WTC11 (cell line): ENCODE data around the gene MRPS18B. TPM values are rescaled to one million over a fixed set of nuclear protein-coding genes. Genes with fewer than 3 reads are reported as not detected.

Source experiments
- ATAC-seq: fragments of 200-7000 bp; cut with Tn5 transposase; 2 replicates; pipeline ENCODE4 v1.10.0; 2021; ENCODE audit warnings: mild to moderate bottlenecking, moderate library complexity
- CTCF ChIA-PET: fragments of 300-600 bp; sonication (Branson Sonifier 250); formaldehyde crosslinking; loops from one replicate; lab custom pipeline; 2021; ENCODE audit warnings: antibody characterized with exemption; lab: Charles Lee
- POLR2A ChIA-PET: fragments of 350-600 bp; sonication (Branson Sonifier 250); formaldehyde crosslinking; loops from one replicate; lab custom pipeline; 2021; ENCODE audit warnings: antibody characterized with exemption; lab: Charles Lee
- DNase-seq: peaks from one replicate; pipeline ENCODE4 v3.0.0; 2021; ENCODE audit warnings: low spot score
- H3K27ac Mint-ChIP-seq: 2 replicates; pipeline ENCODE4 v1.8.0; 2021; ENCODE audit warnings: mixed read lengths
- H3K27me3 Mint-ChIP-seq: 2 replicates; pipeline ENCODE4 v1.8.0; 2021; ENCODE audit warnings: low read depth, mild to moderate bottlenecking, moderate library complexity, mixed read lengths
- H3K36me3 Mint-ChIP-seq: 2 replicates; pipeline ENCODE4 v1.8.0; 2021; ENCODE audit warnings: mixed read lengths
- H3K4me1 Mint-ChIP-seq: 2 replicates; pipeline ENCODE4 v1.8.0; 2022; ENCODE audit warnings: mixed read lengths
- H3K4me3 Mint-ChIP-seq: 2 replicates; pipeline ENCODE4 v1.8.0; 2021; ENCODE audit warnings: mild to moderate bottlenecking, moderate library complexity, mixed read lengths
- H3K9me3 Mint-ChIP-seq: 2 replicates; pipeline ENCODE4 v1.8.0; 2021; ENCODE audit warnings: mixed read lengths
- CREM ChIP-seq: sonication (generic); formaldehyde crosslinking; IDR thresholded peaks from 2 replicates; pipeline ENCODE4 v1.8.1; 2022; ENCODE audit warnings: mild to moderate bottlenecking, missing genetic modification reagents, moderate library complexity
- ESRRA ChIP-seq: sonication (generic); formaldehyde crosslinking; IDR thresholded peaks from 2 replicates; pipeline ENCODE4 v1.8.1; 2022; ENCODE audit warnings: mild to moderate bottlenecking, missing genetic modification reagents, borderline replicate concordance
- FOXK1 ChIP-seq: sonication (generic); formaldehyde crosslinking; IDR thresholded peaks from 2 replicates; pipeline ENCODE4 v1.8.0; 2022; ENCODE audit warnings: mild to moderate bottlenecking, moderate library complexity, missing genetic modification reagents
- IRF2 ChIP-seq: sonication (generic); formaldehyde crosslinking; IDR thresholded peaks from 2 replicates; pipeline ENCODE4 v1.8.0; 2022; ENCODE audit warnings: low read depth, missing genetic modification reagents, borderline replicate concordance
- JUN ChIP-seq: sonication (generic); formaldehyde crosslinking; IDR thresholded peaks from 2 replicates; pipeline ENCODE4 v1.8.0; 2023; ENCODE audit warnings: mild to moderate bottlenecking, missing genetic modification reagents
- PRRX2 ChIP-seq: fragments of 250-450 bp; sonication (Bioruptor Pico); IDR thresholded peaks from 2 replicates; pipeline ENCODE4 v1.8.0; 2021; ENCODE audit warnings: mild to moderate bottlenecking
- RORB ChIP-seq: fragments of 250-450 bp; sonication (Bioruptor Pico); IDR thresholded peaks from 2 replicates; pipeline ENCODE4 v1.9.0; 2021; ENCODE audit warnings: mild to moderate bottlenecking
- SMAD3 ChIP-seq: sonication (generic); formaldehyde crosslinking; IDR thresholded peaks from 2 replicates; pipeline ENCODE4 v1.8.0; 2022; ENCODE audit warnings: missing genetic modification reagents, mild to moderate bottlenecking, borderline replicate concordance
- SOX15 ChIP-seq: fragments of 250-450 bp; sonication (Bioruptor Pico); IDR thresholded peaks from 2 replicates; pipeline ENCODE4 v1.9.0; 2021; ENCODE audit warnings: mild to moderate bottlenecking
- TP53 ChIP-seq: sonication (generic); formaldehyde crosslinking; IDR thresholded peaks from 2 replicates; pipeline ENCODE4 v1.8.1; 2023; ENCODE audit warnings: mild to moderate bottlenecking, missing genetic modification reagents
- ZBTB21 ChIP-seq: sonication (generic); formaldehyde crosslinking; IDR thresholded peaks from 2 replicates; pipeline ENCODE4 v1.8.1; 2023; ENCODE audit warnings: mild to moderate bottlenecking, missing genetic modification reagents, borderline replicate concordance
- ZNF396 ChIP-seq: fragments of 250-450 bp; sonication (Bioruptor Pico); IDR thresholded peaks from 2 replicates; pipeline ENCODE4 v1.8.0; 2021; ENCODE audit warnings: mild to moderate bottlenecking, moderate library complexity, borderline replicate concordance
- total RNA-seq: library from RNA; stranded (reverse); gene quantifications from 3 replicates; pipeline ENCODE4 v1.2.3, GENCODE V29; 2021
- TF ChIP-seq, protein P1 (sequence below): fragments of 250-450 bp; sonication (Bioruptor Pico); IDR thresholded peaks from 2 replicates; pipeline ENCODE4 v1.8.0; 2021; ENCODE audit warnings: mild to moderate bottlenecking
- TF ChIP-seq, protein P2 (sequence below): sonication (generic); formaldehyde crosslinking; conservative IDR thresholded peaks from 2 replicates; pipeline ENCODE4 v1.8.1; 2023; ENCODE audit warnings: mild to moderate bottlenecking, low read depth, missing genetic modification reagents, moderate library complexity
- TF ChIP-seq, protein P3 (sequence below): sonication (generic); formaldehyde crosslinking; IDR thresholded peaks from 2 replicates; pipeline ENCODE4 v1.8.1; 2022; ENCODE audit warnings: mild to moderate bottlenecking, moderate library complexity, missing genetic modification reagents
- TF ChIP-seq, protein P4 (sequence below): fragments of 250-450 bp; sonication (Bioruptor Pico); IDR thresholded peaks from 2 replicates; pipeline ENCODE4 v2.1.2; 2022; ENCODE audit warnings: mild to moderate bottlenecking, moderate library complexity
- TF ChIP-seq, protein P5 (sequence below): sonication (generic); formaldehyde crosslinking; IDR thresholded peaks from 2 replicates; pipeline ENCODE4 v1.8.1; 2023; ENCODE audit warnings: mild to moderate bottlenecking, missing genetic modification reagents
- TF ChIP-seq, protein P6 (sequence below): sonication (generic); formaldehyde crosslinking; IDR thresholded peaks from 2 replicates; pipeline ENCODE4 v1.8.1; 2022; ENCODE audit warnings: mild to moderate bottlenecking, missing genetic modification reagents, moderate library complexity, borderline replicate concordance
- TF ChIP-seq, protein P7 (sequence below): sonication (generic); formaldehyde crosslinking; IDR thresholded peaks from 2 replicates; pipeline ENCODE4 v1.8.1; 2023; ENCODE audit warnings: mild to moderate bottlenecking, missing genetic modification reagents, borderline replicate concordance
- TF ChIP-seq, protein P8 (sequence below): sonication (generic); formaldehyde crosslinking; conservative IDR thresholded peaks from 2 replicates; pipeline ENCODE4 v1.8.1; 2022; ENCODE audit warnings: mild to moderate bottlenecking, missing genetic modification reagents

Gene MRPS18B
- total RNA-seq, 1 experiment from 2014 or later = 67.8 TPM

DNA sequence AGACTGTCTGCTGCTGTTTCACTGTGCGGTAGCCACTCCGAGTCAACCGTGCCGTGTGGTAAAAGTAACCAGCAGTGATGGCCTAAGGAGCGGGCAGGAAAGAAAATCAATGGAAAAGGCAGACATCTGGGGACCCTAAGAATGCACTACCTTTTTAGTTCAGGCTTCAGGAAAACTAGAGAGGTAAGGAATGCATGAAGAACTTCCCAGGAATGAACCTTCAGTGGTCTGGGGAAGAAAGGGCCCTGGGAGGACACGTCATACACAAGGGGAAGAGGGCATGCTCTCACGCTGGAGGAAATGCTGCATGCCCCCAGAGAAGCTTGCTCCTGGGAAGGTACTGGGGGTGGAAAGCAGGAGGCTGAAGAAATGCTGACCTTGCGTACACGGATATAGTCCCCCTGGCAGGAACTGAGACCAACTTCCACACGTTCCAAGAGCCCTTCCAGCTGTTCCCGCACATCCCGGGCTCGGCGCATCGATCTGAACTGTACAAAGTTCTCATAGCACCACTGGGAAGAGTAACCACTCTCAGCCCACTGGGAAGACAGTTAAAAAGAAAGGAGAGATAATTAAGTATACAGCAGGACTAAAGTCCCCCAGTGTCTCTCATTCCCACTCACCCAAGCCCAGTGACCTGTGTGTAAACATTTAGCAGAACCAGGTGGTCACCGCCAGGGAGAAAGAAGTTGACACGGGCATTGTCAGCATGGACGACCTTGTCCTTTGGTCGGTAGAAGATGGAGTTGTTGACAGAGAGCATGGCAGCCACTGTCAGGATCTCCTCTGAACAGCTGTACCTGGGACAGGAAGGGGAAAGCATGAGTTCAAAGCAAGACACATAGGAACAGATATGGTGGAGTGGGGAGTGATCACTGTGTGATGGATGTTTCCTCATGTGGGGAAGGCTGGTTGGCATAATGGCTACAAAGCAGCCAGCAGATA lies 37.4 kb downstream of the MRPS18B start (continued):
- TF ChIP-seq, protein P1, sequence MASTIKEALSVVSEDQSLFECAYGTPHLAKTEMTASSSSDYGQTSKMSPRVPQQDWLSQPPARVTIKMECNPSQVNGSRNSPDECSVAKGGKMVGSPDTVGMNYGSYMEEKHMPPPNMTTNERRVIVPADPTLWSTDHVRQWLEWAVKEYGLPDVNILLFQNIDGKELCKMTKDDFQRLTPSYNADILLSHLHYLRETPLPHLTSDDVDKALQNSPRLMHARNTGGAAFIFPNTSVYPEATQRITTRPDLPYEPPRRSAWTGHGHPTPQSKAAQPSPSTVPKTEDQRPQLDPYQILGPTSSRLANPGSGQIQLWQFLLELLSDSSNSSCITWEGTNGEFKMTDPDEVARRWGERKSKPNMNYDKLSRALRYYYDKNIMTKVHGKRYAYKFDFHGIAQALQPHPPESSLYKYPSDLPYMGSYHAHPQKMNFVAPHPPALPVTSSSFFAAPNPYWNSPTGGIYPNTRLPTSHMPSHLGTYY (CRISPR knock-in tag) = no peak
- TF ChIP-seq PRRX2 (CRISPR knock-in tag) = no peak
- no peak for TF ChIP-seq SMAD3 (CRISPR knock-in tag)
- TF ChIP-seq, protein P2, sequence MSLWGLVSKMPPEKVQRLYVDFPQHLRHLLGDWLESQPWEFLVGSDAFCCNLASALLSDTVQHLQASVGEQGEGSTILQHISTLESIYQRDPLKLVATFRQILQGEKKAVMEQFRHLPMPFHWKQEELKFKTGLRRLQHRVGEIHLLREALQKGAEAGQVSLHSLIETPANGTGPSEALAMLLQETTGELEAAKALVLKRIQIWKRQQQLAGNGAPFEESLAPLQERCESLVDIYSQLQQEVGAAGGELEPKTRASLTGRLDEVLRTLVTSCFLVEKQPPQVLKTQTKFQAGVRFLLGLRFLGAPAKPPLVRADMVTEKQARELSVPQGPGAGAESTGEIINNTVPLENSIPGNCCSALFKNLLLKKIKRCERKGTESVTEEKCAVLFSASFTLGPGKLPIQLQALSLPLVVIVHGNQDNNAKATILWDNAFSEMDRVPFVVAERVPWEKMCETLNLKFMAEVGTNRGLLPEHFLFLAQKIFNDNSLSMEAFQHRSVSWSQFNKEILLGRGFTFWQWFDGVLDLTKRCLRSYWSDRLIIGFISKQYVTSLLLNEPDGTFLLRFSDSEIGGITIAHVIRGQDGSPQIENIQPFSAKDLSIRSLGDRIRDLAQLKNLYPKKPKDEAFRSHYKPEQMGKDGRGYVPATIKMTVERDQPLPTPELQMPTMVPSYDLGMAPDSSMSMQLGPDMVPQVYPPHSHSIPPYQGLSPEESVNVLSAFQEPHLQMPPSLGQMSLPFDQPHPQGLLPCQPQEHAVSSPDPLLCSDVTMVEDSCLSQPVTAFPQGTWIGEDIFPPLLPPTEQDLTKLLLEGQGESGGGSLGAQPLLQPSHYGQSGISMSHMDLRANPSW (CRISPR knock-in tag) = no peak
- no peak for TF ChIP-seq CREM (CRISPR knock-in tag)
- no peak for TF ChIP-seq TP53
- TF ChIP-seq, protein P3, sequence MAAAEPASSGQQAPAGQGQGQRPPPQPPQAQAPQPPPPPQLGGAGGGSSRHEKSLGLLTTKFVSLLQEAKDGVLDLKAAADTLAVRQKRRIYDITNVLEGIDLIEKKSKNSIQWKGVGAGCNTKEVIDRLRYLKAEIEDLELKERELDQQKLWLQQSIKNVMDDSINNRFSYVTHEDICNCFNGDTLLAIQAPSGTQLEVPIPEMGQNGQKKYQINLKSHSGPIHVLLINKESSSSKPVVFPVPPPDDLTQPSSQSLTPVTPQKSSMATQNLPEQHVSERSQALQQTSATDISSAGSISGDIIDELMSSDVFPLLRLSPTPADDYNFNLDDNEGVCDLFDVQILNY (CRISPR knock-in tag) = no peak
- TF ChIP-seq FOXK1 (CRISPR knock-in tag) = no peak

DNA sequence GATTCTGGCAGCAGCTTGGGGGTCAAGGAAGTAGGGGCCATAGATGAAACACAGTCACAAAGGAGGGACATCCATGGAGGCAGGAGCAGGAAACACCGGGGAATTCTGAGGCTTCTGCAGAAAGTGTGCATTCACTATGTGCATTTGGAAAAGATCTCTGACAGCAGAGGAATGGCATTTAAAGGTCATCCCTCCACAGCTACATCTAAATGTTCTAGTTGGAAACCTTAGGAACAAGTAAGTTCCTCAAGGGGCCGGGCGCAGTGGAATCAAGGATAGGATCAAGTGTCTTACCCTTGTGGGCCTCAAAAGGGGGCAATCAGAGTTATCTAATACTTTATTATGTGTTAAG lies 38.1 kb downstream of the MRPS18B start:
- DNase-seq = no peak
- Mint-ChIP-seq H3K27ac (no peak overlapping the region), H3K9me3 (no peaks in the 10 kb centered on the region), H3K4me1 (no peaks in the 10 kb centered on the region), H3K4me3 (no peak overlapping the region), H3K27me3 (no peaks in the 10 kb centered on the region), H3K36me3 (peaks cover 70% of the 10 kb centered on the region)
- no peak for ATAC-seq
- ChIA-PET POLR2A (no interaction called here), CTCF (no interaction called here)
- TF ChIP-seq, protein P4, sequence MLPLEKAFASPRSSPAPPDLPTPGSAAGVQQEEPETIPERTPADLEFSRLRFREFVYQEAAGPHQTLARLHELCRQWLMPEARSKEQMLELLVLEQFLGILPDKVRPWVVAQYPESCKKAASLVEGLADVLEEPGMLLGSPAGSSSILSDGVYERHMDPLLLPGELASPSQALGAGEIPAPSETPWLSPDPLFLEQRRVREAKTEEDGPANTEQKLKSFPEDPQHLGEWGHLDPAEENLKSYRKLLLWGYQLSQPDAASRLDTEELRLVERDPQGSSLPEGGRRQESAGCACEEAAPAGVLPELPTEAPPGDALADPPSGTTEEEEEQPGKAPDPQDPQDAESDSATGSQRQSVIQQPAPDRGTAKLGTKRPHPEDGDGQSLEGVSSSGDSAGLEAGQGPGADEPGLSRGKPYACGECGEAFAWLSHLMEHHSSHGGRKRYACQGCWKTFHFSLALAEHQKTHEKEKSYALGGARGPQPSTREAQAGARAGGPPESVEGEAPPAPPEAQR (CRISPR knock-in tag) = no peak
- TF ChIP-seq ZBTB21 (CRISPR knock-in tag) (no peak), ESRRA (CRISPR knock-in tag) (no peak), IRF2 (no peak), RORB (CRISPR knock-in tag) (no peak), ZNF396 (CRISPR knock-in tag) (no peak), SOX15 (CRISPR knock-in tag) (no peak), JUN (CRISPR knock-in tag) (no peak), TP53 (no peak)
- TF ChIP-seq, protein P5, sequence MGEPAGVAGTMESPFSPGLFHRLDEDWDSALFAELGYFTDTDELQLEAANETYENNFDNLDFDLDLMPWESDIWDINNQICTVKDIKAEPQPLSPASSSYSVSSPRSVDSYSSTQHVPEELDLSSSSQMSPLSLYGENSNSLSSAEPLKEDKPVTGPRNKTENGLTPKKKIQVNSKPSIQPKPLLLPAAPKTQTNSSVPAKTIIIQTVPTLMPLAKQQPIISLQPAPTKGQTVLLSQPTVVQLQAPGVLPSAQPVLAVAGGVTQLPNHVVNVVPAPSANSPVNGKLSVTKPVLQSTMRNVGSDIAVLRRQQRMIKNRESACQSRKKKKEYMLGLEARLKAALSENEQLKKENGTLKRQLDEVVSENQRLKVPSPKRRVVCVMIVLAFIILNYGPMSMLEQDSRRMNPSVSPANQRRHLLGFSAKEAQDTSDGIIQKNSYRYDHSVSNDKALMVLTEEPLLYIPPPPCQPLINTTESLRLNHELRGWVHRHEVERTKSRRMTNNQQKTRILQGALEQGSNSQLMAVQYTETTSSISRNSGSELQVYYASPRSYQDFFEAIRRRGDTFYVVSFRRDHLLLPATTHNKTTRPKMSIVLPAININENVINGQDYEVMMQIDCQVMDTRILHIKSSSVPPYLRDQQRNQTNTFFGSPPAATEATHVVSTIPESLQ = no peak
- TF ChIP-seq, protein P3 (CRISPR knock-in tag) = no peak
- TF ChIP-seq, protein P6, sequence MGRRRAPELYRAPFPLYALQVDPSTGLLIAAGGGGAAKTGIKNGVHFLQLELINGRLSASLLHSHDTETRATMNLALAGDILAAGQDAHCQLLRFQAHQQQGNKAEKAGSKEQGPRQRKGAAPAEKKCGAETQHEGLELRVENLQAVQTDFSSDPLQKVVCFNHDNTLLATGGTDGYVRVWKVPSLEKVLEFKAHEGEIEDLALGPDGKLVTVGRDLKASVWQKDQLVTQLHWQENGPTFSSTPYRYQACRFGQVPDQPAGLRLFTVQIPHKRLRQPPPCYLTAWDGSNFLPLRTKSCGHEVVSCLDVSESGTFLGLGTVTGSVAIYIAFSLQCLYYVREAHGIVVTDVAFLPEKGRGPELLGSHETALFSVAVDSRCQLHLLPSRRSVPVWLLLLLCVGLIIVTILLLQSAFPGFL = no peak
- TF ChIP-seq, protein P7, sequence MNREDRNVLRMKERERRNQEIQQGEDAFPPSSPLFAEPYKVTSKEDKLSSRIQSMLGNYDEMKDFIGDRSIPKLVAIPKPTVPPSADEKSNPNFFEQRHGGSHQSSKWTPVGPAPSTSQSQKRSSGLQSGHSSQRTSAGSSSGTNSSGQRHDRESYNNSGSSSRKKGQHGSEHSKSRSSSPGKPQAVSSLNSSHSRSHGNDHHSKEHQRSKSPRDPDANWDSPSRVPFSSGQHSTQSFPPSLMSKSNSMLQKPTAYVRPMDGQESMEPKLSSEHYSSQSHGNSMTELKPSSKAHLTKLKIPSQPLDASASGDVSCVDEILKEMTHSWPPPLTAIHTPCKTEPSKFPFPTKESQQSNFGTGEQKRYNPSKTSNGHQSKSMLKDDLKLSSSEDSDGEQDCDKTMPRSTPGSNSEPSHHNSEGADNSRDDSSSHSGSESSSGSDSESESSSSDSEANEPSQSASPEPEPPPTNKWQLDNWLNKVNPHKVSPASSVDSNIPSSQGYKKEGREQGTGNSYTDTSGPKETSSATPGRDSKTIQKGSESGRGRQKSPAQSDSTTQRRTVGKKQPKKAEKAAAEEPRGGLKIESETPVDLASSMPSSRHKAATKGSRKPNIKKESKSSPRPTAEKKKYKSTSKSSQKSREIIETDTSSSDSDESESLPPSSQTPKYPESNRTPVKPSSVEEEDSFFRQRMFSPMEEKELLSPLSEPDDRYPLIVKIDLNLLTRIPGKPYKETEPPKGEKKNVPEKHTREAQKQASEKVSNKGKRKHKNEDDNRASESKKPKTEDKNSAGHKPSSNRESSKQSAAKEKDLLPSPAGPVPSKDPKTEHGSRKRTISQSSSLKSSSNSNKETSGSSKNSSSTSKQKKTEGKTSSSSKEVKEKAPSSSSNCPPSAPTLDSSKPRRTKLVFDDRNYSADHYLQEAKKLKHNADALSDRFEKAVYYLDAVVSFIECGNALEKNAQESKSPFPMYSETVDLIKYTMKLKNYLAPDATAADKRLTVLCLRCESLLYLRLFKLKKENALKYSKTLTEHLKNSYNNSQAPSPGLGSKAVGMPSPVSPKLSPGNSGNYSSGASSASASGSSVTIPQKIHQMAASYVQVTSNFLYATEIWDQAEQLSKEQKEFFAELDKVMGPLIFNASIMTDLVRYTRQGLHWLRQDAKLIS (CRISPR knock-in tag) = no peak
- TF ChIP-seq, protein P8, sequence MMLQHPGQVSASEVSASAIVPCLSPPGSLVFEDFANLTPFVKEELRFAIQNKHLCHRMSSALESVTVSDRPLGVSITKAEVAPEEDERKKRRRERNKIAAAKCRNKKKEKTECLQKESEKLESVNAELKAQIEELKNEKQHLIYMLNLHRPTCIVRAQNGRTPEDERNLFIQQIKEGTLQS (CRISPR knock-in tag) = no peak
